Kidney epithelial cell (primary cell): ENCODE results near the gene ZNF438. TPM values are rescaled to one million over a fixed set of nuclear protein-coding genes. Genes with fewer than 3 reads are reported as not detected.

Experiments used
- DNase-seq: peaks from one replicate; pipeline ENCODE4 v3.0.0-alpha.2; 2010; ENCODE audit warnings: low read depth
- H3K27me3 ChIP-seq: 2 replicates; pipeline ENCODE4 v1.6.0; 2011; ENCODE audit warnings: low read length; ENCODE audit not compliant: control insufficient read depth, insufficient read depth
- H3K36me3 ChIP-seq: 2 replicates; pipeline ENCODE4 v1.5.1; 2011; ENCODE audit warnings: low read length; ENCODE audit not compliant: control insufficient read depth, insufficient read depth
- H3K4me3 ChIP-seq: 2 replicates; pipeline ENCODE4 v1.5.1; 2011; ENCODE audit warnings: low read depth, mild to moderate bottlenecking, control low read depth, low read length
- total RNA-seq: library from RNA; depleted of rRNA; stranded (reverse); fragments of >200 nt; gene quantifications from 2 replicates; pipeline ENCODE4 v1.2.3, GENCODE V29; 2015
- TF ChIP-seq, protein P1 (sequence below): IDR thresholded peaks from 2 replicates; pipeline ENCODE4 v1.5.1; 2011; ENCODE audit warnings: mild to moderate bottlenecking, moderate library complexity, low read length, control low read depth, inconsistent platforms; ENCODE audit not compliant: insufficient read depth, poor library complexity, severe bottlenecking

ZNF438 gene
- total RNA-seq, 1 donor from 2014 or later: 3.3 TPM

GRCh38 chr10:30816820-30817171 is 214.9 kb downstream of the ZNF438 start:
- TF ChIP-seq, protein P1, sequence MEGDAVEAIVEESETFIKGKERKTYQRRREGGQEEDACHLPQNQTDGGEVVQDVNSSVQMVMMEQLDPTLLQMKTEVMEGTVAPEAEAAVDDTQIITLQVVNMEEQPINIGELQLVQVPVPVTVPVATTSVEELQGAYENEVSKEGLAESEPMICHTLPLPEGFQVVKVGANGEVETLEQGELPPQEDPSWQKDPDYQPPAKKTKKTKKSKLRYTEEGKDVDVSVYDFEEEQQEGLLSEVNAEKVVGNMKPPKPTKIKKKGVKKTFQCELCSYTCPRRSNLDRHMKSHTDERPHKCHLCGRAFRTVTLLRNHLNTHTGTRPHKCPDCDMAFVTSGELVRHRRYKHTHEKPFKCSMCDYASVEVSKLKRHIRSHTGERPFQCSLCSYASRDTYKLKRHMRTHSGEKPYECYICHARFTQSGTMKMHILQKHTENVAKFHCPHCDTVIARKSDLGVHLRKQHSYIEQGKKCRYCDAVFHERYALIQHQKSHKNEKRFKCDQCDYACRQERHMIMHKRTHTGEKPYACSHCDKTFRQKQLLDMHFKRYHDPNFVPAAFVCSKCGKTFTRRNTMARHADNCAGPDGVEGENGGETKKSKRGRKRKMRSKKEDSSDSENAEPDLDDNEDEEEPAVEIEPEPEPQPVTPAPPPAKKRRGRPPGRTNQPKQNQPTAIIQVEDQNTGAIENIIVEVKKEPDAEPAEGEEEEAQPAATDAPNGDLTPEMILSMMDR: no peak
- no peak for DNase-seq
- H3K27me3 ChIP-seq: no peaks in the 10 kb centered on the region
- no peaks in the 10 kb centered on the region for H3K36me3 ChIP-seq
- H3K4me3 ChIP-seq: no peak overlapping the region

DNA sequence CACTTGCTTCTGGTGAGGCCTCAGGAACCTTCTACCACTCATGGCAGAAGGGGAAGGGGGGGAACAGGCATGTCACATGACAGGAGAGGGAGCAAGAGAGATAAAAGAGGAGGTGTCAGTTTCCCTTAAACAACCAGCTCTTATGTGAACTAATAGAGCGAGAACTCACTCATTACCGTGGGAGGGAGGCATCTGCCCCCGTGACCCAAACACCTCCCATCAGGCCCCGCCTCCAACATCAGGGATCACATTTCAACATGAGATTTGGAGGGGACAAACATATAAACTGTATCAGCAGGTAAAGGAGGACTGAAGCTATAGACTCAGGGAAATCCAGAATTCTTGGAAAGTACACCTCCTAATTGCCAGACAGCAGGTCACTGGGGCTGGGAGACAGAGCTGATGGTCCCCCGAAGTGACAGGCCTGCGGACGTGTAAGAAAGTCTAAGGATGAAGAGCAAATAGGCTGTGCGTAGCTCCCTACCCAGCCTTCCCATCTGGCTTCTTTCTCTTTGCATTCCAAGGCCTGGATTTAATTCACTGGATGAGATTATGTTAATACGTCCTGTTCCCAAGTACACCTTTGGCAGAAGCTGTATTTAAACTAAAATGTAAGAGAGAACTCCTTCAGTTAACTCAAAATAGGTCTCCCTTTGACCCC is 215.4 kb downstream of the ZNF438 start:
- H3K27me3 ChIP-seq: no peaks in the 10 kb centered on the region
- DNase-seq: no peak
- no peak overlapping the region for H3K4me3 ChIP-seq
- TF ChIP-seq, protein P1: no peak
- H3K36me3 ChIP-seq: no peaks in the 10 kb centered on the region

DNA sequence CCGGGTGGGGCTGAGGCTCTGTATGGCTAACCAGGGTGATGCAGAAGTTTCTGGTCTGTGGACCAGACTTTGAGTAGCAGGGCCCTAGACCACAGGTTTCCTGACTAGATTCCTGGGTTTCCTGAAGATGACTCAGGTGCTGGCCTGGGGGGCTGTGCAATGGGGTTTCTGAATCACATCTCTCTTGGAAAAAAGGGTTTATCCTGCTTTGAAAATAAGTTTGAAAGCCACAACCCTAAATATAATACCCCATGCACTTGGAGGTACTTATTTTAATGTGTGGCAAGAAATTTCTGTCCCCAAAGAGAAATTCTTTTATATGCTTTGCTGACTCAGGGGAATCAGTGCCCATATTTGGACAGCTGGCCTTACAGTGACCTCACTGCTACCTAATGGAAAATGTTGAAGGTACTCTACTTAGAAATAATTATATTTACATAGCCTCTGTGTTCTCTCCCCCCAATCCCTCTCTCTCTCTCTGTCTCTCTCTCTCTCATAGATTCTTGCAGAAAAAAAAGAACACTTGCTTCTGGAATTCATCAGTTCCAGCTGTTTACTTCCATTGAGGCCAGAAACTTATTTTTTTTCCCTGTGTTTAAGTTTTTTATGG is 217.7 kb downstream of the ZNF438 start:
- Histone ChIP-seq H3K27me3 (no peaks in the 10 kb centered on the region), H3K4me3 (no peak overlapping the region), H3K36me3 (no peaks in the 10 kb centered on the region)
- DNase-seq: peak; percentile 56
- TF ChIP-seq, protein P1: no peak

- H3K4me3 ChIP-seq: no peak overlapping the region
- H3K36me3 ChIP-seq: no peaks in the 10 kb centered on the region
- TF ChIP-seq, protein P1: no peak
- DNase-seq: peak; percentile 43
- H3K27me3 ChIP-seq: no peaks in the 10 kb centered on the region
Measured at GRCh38 chr10:30812018-30812851, 219.4 kb downstream of the ZNF438 start.

- TF ChIP-seq, protein P1: no peak
- no peaks in the 10 kb centered on the region for H3K27me3 ChIP-seq
- no peak overlapping the region for H3K4me3 ChIP-seq
- no peak for DNase-seq
- H3K36me3 ChIP-seq: no peaks in the 10 kb centered on the region
Measured at GRCh38 chr10:30811276-30812017, 220.2 kb downstream of the ZNF438 start.
